OCI-LY1 (cell line): Measurements from ENCODE around the gene EFNB3.

Source experiments
- H2AFZ ChIP-seq: fragments of 200-600 bp; sonication (generic), shearing (Covaris generic); 2 replicates; pipeline ENCODE4 v1.6.0; 2014; ENCODE audit warnings: antibody characterized with exemption, mild to moderate bottlenecking, low read length
- H3F3A ChIP-seq: fragments of 200-600 bp; sonication (generic), shearing (Covaris generic); 2 replicates; pipeline ENCODE4 v1.6.0; 2014; ENCODE audit warnings: mild to moderate bottlenecking, antibody characterized with exemption, low read length, moderate library complexity; ENCODE audit not compliant: insufficient read depth
- H3K27ac ChIP-seq: fragments of 200-600 bp; sonication (generic); 2 replicates; pipeline ENCODE4 v1.5.1; 2014; ENCODE audit warnings: low read length, mixed run types, mild to moderate bottlenecking, low read depth; ENCODE audit not compliant: poor library complexity, severe bottlenecking
- H3K27me3 ChIP-seq: fragments of 200-600 bp; sonication (generic); 2 replicates; pipeline ENCODE4 v1.6.0; 2014; ENCODE audit warnings: antibody characterized with exemption, mild to moderate bottlenecking, low read length, moderate library complexity; ENCODE audit not compliant: insufficient read depth
- H3K36me3 ChIP-seq: fragments of 200-600 bp; sonication (generic); 2 replicates; pipeline ENCODE4 v1.6.1; 2014; ENCODE audit warnings: mild to moderate bottlenecking, antibody characterized with exemption, low read length, moderate library complexity, mixed read lengths; ENCODE audit not compliant: insufficient read depth
- H3K4me1 ChIP-seq: fragments of 200-600 bp; sonication (generic); 2 replicates; pipeline ENCODE4 v1.5.1; 2014; ENCODE audit warnings: mild to moderate bottlenecking, low read length, moderate library complexity; ENCODE audit not compliant: insufficient read depth, severe bottlenecking
- H3K4me2 ChIP-seq: fragments of 200-600 bp; sonication (generic), shearing (Covaris generic); 2 replicates; pipeline ENCODE4 v1.6.1; 2014; ENCODE audit warnings: low read length
- H3K4me3 ChIP-seq: fragments of 200-600 bp; sonication (generic); 2 replicates; pipeline ENCODE4 v1.5.1; 2014; ENCODE audit warnings: low read length, low read depth, mild to moderate bottlenecking, mixed read lengths; ENCODE audit not compliant: poor library complexity, severe bottlenecking
- H3K79me2 ChIP-seq: fragments of 200-600 bp; shearing (Covaris generic); 2 replicates; pipeline ENCODE4 v1.6.1; 2016; ENCODE audit warnings: mixed run types, low read length, mixed read lengths; ENCODE audit not compliant: insufficient read depth
- H3K9ac ChIP-seq: fragments of 200-600 bp; sonication (generic), shearing (Covaris generic); 2 replicates; pipeline ENCODE4 v1.6.1; 2014; ENCODE audit warnings: mild to moderate bottlenecking, low read length, mixed read lengths
- H3K9me2 ChIP-seq: fragments of 200-600 bp; sonication (generic), shearing (Covaris generic); 2 replicates; pipeline ENCODE4 v1.6.1; 2014; ENCODE audit warnings: low read depth, mild to moderate bottlenecking, low read length, mixed read lengths
- H3K9me3 ChIP-seq: fragments of 200-600 bp; shearing (Covaris generic); 2 replicates; pipeline ENCODE4 v1.6.1; 2014; ENCODE audit warnings: low read length, mixed read lengths
- H4K20me1 ChIP-seq: fragments of 200-600 bp; sonication (generic), shearing (Covaris generic); 2 replicates; pipeline ENCODE4 v1.6.0; 2016; ENCODE audit warnings: mild to moderate bottlenecking, low read length; ENCODE audit not compliant: insufficient read depth
- CTCF ChIP-seq: fragments of 200-600 bp; sonication (generic), shearing (Covaris generic); IDR thresholded peaks from 2 replicates; pipeline ENCODE4 v1.5.1; 2017; ENCODE audit warnings: mild to moderate bottlenecking, antibody characterized with exemption, low read length, moderate library complexity, mixed read lengths
- EZH2 ChIP-seq: fragments of 200-600 bp; sonication (generic), shearing (Covaris generic); IDR thresholded peaks from 2 replicates; pipeline ENCODE4 v1.8.0; 2017; ENCODE audit warnings: borderline replicate concordance, mixed run types, mild to moderate bottlenecking, antibody characterized with exemption, low read length, moderate library complexity, mixed read lengths

The EFNB3 gene

DNA sequence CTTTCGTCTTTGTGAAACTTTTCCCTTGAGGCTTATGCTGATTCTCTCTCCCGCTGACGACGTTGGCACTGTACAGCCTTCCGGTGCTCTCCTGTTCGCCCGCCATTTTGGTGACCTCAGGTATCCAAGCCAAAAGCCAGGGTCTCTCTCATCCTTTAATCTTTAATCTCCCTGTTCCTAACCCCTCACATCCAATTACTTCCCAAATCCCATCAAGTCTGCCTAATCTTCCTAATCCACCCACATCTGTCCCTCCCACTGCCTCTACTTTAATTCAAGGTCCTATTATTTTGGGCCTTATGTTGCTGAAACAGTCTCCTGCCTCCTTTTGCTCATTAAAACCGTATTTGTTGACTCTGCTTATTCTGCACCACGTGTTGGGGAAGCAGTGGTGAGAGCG lies 9.4 kb upstream of the EFNB3 start:
- H3K9me2 ChIP-seq: no peaks in the 10 kb centered on the region
- no peaks in the 10 kb centered on the region for H4K20me1 ChIP-seq
- no peaks in the 10 kb centered on the region for H3K4me1 ChIP-seq
- no peak overlapping the region for H3K4me2 ChIP-seq
- H3K4me3 ChIP-seq: no peak overlapping the region
- peaks cover 11% of the 10 kb centered on the region for H3K36me3 ChIP-seq
- H3F3A ChIP-seq: no peaks in the 10 kb centered on the region
- no peaks in the 10 kb centered on the region for H3K9me3 ChIP-seq
- no peak overlapping the region for H2AFZ ChIP-seq
- no peaks in the 10 kb centered on the region for H3K27me3 ChIP-seq
- no peak overlapping the region for H3K27ac ChIP-seq
- TF ChIP-seq CTCF (no peak), EZH2 (no peak)
- no peaks in the 10 kb centered on the region for H3K79me2 ChIP-seq
- no peak overlapping the region for H3K9ac ChIP-seq

- Histone ChIP-seq H3K79me2 (no peaks in the 10 kb centered on the region), H2AFZ (no peak overlapping the region), H3K4me2 (no peak overlapping the region), H3K9me2 (no peaks in the 10 kb centered on the region), H4K20me1 (no peaks in the 10 kb centered on the region), H3K9me3 (no peaks in the 10 kb centered on the region), H3K27me3 (no peaks in the 10 kb centered on the region), H3K27ac (no peak overlapping the region), H3K4me1 (no peaks in the 10 kb centered on the region), H3K4me3 (no peak overlapping the region), H3K36me3 (peaks cover 27% of the 10 kb centered on the region), H3F3A (no peaks in the 10 kb centered on the region), H3K9ac (no peak overlapping the region)
- TF ChIP-seq EZH2: no peak
- no peak for TF ChIP-seq CTCF
Measured at GRCh38 chr17:7697828-7698588, 7.0 kb upstream of the EFNB3 start.

DNA sequence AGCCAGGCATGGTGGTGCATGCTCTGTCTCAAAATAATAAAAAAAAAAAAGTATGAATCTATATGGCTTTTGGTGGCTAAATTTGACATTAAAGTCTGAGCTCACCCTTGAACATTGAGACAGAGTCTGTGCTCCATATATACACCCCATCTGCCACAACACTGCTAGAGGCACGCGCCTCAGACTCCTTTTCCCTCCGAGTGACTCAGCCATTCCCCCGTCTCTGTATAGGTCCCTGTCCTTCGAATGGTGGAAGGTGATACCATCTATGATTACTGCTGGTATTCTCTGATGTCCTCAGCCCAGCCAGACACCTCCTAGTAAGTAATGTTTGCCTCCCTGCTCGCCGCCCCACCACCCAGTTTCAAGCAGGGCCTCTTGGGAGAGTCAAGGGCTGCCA lies 4.5 kb upstream of the EFNB3 start:
- H3K9me2 ChIP-seq: no peaks in the 10 kb centered on the region
- H3K36me3 ChIP-seq: peaks cover 22% of the 10 kb centered on the region
- no peak overlapping the region for H3K4me2 ChIP-seq
- H3K4me3 ChIP-seq: no peak overlapping the region
- peaks cover 11% of the 10 kb centered on the region for H3K4me1 ChIP-seq
- no peaks in the 10 kb centered on the region for H4K20me1 ChIP-seq
- H3K27me3 ChIP-seq: no peaks in the 10 kb centered on the region; the same call in 1 of the 2 replicates
- H2AFZ ChIP-seq: no peak overlapping the region
- no peak overlapping the region for H3K27ac ChIP-seq
- no peaks in the 10 kb centered on the region for H3F3A ChIP-seq
- no peaks in the 10 kb centered on the region for H3K79me2 ChIP-seq
- no peaks in the 10 kb centered on the region for H3K9me3 ChIP-seq
- TF ChIP-seq EZH2 (no peak), CTCF (no peak)
- H3K9ac ChIP-seq: no peak overlapping the region
